Fibroblast of the aortic adventitia (primary cell): Measurements from ENCODE around the gene TEK. TPM values are rescaled to one million over a fixed set of nuclear protein-coding genes. Genes with fewer than 3 reads are reported as not detected.

Experiments
- DNase-seq: peaks from one replicate; pipeline ENCODE4 v3.0.0-alpha.2; 2010; ENCODE audit warnings: low read depth
- H3K4me3 ChIP-seq: 2 replicates; pipeline ENCODE4 v1.5.1; 2011; ENCODE audit warnings: low read depth, mild to moderate bottlenecking, control low read depth, low read length, moderate library complexity
- total RNA-seq: library from RNA; depleted of rRNA; stranded (reverse); fragments of >200 nt; gene quantifications from 2 replicates; pipeline ENCODE4 v1.2.3, GENCODE V29; 2012; ENCODE audit warnings: low replicate concordance
- TF ChIP-seq, protein P1 (sequence below): IDR thresholded peaks from 2 replicates; pipeline ENCODE4 v1.5.1; 2011; ENCODE audit warnings: mild to moderate bottlenecking, low read length, control low read depth, inconsistent platforms; ENCODE audit not compliant: insufficient read depth

Gene TEK
- total RNA-seq: 1.7 and 3.8 TPM in 2 replicates

DNA sequence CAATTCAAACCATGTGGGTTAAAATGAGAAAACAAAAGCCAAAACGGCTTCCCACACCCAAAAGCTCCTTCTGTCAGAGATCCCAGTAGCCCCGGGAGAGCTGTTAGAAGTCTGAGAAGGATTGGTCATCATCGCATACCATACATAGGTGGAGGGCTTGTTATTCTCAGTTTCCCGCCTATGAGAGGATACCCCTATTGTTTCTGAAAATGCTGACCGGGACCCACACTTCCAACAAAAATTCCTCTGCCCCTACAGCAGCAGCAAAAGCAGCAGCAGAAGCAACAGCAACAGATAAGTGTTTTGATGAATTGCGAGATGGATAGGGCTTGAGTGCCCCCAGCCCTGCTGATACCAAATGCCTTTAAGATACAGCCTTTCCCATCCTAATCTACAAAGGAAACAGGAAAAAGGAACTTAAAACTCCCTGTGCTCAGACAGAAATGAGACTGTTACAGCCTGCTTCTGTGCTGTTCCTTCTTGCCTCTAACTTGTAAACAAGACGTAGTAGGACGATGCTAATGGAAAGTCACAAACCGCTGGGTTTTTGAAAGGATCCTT lies at the start of gene TEK:
Gene TEK (plus strand): TSS at position 245 of the 561 bp plus-strand sequence. CDS start 366 bp downstream, outside the sequence.
- DNase-seq: peak; percentile 51
- peak within 1 kb of the TSS; percentile 57 for H3K4me3 ChIP-seq
- TF ChIP-seq, protein P1, sequence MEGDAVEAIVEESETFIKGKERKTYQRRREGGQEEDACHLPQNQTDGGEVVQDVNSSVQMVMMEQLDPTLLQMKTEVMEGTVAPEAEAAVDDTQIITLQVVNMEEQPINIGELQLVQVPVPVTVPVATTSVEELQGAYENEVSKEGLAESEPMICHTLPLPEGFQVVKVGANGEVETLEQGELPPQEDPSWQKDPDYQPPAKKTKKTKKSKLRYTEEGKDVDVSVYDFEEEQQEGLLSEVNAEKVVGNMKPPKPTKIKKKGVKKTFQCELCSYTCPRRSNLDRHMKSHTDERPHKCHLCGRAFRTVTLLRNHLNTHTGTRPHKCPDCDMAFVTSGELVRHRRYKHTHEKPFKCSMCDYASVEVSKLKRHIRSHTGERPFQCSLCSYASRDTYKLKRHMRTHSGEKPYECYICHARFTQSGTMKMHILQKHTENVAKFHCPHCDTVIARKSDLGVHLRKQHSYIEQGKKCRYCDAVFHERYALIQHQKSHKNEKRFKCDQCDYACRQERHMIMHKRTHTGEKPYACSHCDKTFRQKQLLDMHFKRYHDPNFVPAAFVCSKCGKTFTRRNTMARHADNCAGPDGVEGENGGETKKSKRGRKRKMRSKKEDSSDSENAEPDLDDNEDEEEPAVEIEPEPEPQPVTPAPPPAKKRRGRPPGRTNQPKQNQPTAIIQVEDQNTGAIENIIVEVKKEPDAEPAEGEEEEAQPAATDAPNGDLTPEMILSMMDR: no peak

DNA sequence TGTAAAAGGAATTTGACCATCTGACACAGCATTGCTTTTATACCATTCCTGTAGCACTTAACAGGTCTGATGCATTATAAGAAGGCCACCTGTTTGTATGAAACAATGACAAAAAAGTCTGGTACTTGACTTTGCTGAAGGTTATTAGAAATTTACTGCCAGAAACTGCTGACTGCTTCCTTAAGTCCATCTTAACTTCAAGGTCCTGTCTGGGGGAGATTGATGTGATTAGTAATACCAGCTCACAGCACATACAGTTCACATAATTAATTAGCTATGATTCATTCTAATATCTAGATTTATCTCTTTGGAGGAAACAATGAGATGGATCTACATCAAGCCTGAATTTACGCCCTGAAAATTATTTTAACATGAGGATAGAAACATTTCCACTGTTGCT lies 49.6 kb upstream of the TEK start:
- H3K4me3 ChIP-seq: no peak overlapping the region
- TF ChIP-seq, protein P1: no peak
- DNase-seq: no peak

DNA sequence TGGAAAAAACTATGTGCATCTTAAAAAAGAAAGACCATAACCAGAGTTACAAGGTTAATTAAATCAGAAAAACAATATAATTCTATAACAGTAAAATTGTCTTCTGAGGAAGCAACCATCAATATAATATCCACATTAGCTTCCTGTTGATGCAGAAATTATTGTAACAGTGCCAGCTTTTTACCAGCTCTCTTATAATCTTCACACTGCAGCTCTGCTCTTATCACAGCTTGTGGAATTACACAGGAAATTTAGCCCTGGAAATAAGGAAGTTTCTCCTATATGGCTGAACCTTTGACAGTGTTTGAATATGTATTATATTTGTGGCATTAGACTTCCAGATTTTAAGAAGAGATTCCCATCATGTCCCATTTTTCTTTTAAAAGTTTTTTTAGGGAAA lies 49.1 kb upstream of the TEK start:
- H3K4me3 ChIP-seq: no peak overlapping the region
- TF ChIP-seq, protein P1: no peak
- DNase-seq: peak; percentile 4

- DNase-seq: no peak
- H3K4me3 ChIP-seq: no peak overlapping the region
- TF ChIP-seq, protein P1: no peak
These were observed 43.7 kb upstream of the TEK start for GRCh38 chr9:27065288-27065687.

GRCh38 chr9:27073841-27074728 lies 34.9 kb upstream of the TEK start:
- H3K4me3 ChIP-seq: no peak overlapping the region
- DNase-seq: no peak
- TF ChIP-seq, protein P1: no peak

DNA sequence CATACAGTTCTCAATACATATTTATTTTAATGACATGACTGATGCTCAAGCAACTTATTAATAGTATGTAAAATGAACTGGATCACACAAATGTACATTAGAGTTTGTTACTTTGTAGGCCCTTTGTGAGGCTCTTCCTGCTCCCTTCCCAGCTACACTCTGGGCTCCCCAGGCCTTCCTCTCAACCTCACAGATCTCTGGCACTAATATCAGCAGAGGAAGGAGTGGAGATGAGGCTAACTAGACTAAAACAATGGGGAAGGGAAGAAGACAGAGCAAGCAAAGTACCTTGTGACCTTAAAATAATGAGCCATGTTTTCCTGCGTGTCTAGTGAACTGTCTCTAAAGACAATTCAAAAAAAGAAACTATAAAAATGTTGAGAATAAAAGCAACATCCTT lies 30.3 kb upstream of the TEK start:
- H3K4me3 ChIP-seq: no peak overlapping the region
- TF ChIP-seq, protein P1: no peak
- no peak for DNase-seq
